Nephron progenitor cell (in vitro differentiated cells): Measurements from ENCODE around the gene ETV5.

Experiments
- DNase-seq: peaks from one replicate; pipeline ENCODE4 v3.0.0; 2021
- H3K27ac Mint-ChIP-seq: 2 replicates; pipeline ENCODE4 v1.8.0; 2021; ENCODE audit warnings: mild to moderate bottlenecking, moderate library complexity, mixed read lengths
- H3K27me3 Mint-ChIP-seq: 2 replicates; pipeline ENCODE4 v1.8.0; 2021; ENCODE audit warnings: mild to moderate bottlenecking, low read depth, mixed read lengths; ENCODE audit not compliant: poor library complexity
- H3K36me3 Mint-ChIP-seq: 2 replicates; pipeline ENCODE4 v1.8.0; 2021; ENCODE audit warnings: low read depth, mixed read lengths
- H3K4me1 Mint-ChIP-seq: 2 replicates; pipeline ENCODE4 v1.8.0; 2021; ENCODE audit warnings: mixed read lengths
- H3K4me3 Mint-ChIP-seq: 2 replicates; pipeline ENCODE4 v1.8.0; 2021; ENCODE audit warnings: mild to moderate bottlenecking, moderate library complexity, mixed read lengths
- H3K9me3 Mint-ChIP-seq: 2 replicates; pipeline ENCODE4 v1.8.0; 2021; ENCODE audit warnings: mild to moderate bottlenecking, moderate library complexity, mixed read lengths
- CTCF ChIP-seq: fragments of 200-600 bp; sonication (generic); IDR thresholded peaks from 2 replicates; pipeline ENCODE4 v1.5.0; 2021; ENCODE audit warnings: antibody characterized with exemption

ETV5 gene

GRCh38 chr3:186141790-186142189 is 32.9 kb upstream of the ETV5 start:
- Mint-ChIP-seq H3K4me3 (peak overlapping the region; percentile 3), H3K27me3 (peaks cover 8% of the 10 kb centered on the region), H3K4me1 (peaks cover 40% of the 10 kb centered on the region), H3K27ac (peak overlapping the region; percentile 1), H3K9me3 (no peaks in the 10 kb centered on the region), H3K36me3 (no peaks in the 10 kb centered on the region)
- DNase-seq: no peak
- no peak for TF ChIP-seq CTCF

GRCh38 chr3:186138272-186138981 is 29.5 kb upstream of the ETV5 start:
- H3K9me3 Mint-ChIP-seq: no peaks in the 10 kb centered on the region
- TF ChIP-seq CTCF: no peak
- H3K36me3 Mint-ChIP-seq: no peaks in the 10 kb centered on the region
- H3K4me1 Mint-ChIP-seq: peaks cover 50% of the 10 kb centered on the region
- peaks cover 5% of the 10 kb centered on the region for H3K27me3 Mint-ChIP-seq
- no peak overlapping the region for H3K4me3 Mint-ChIP-seq
- peak overlapping the region; percentile 33 for H3K27ac Mint-ChIP-seq
- no peak for DNase-seq

GRCh38 chr3:186137051-186137685 is 28.3 kb upstream of the ETV5 start:
- DNase-seq: no peak
- Mint-ChIP-seq H3K9me3 (no peaks in the 10 kb centered on the region), H3K4me3 (no peak overlapping the region), H3K27me3 (peaks cover 6% of the 10 kb centered on the region), H3K36me3 (no peaks in the 10 kb centered on the region), H3K27ac (no peak overlapping the region), H3K4me1 (peaks cover 44% of the 10 kb centered on the region)
- no peak for TF ChIP-seq CTCF

GRCh38 chr3:186133980-186134379 is 25.1 kb upstream of the ETV5 start:
- no peak for TF ChIP-seq CTCF
- Mint-ChIP-seq H3K27ac (no peak overlapping the region), H3K36me3 (no peaks in the 10 kb centered on the region), H3K4me3 (no peak overlapping the region), H3K27me3 (peaks cover 14% of the 10 kb centered on the region), H3K9me3 (no peaks in the 10 kb centered on the region), H3K4me1 (peaks cover 59% of the 10 kb centered on the region)
- no peak for DNase-seq

GRCh38 chr3:186132487-186132886 is 23.6 kb upstream of the ETV5 start:
- Mint-ChIP-seq H3K9me3 (no peaks in the 10 kb centered on the region), H3K27me3 (peaks cover 14% of the 10 kb centered on the region), H3K4me3 (no peak overlapping the region), H3K36me3 (no peaks in the 10 kb centered on the region), H3K27ac (no peak overlapping the region), H3K4me1 (peaks cover 64% of the 10 kb centered on the region)
- no peak for DNase-seq
- TF ChIP-seq CTCF: no peak

GRCh38 chr3:186129206-186129605 is 20.3 kb upstream of the ETV5 start:
- Mint-ChIP-seq H3K4me3 (no peak overlapping the region), H3K4me1 (peaks cover 79% of the 10 kb centered on the region), H3K27ac (peak overlapping the region; percentile 44), H3K36me3 (no peaks in the 10 kb centered on the region), H3K27me3 (peaks cover 15% of the 10 kb centered on the region), H3K9me3 (no peaks in the 10 kb centered on the region)
- TF ChIP-seq CTCF: no peak
- no peak for DNase-seq
